K562 (cell line): ENCODE data around the gene TMEM214. TPM values are rescaled to one million over a fixed set of nuclear protein-coding genes. Genes with fewer than 3 reads are reported as not detected.
A peak's percentile ranks its signal among the peaks of the same experiment; 100 is the strongest.

Source experiments
- BDP1 ChIP-seq: IDR thresholded peaks from 3 replicates; pipeline ENCODE4 v1.6.1; 2011; ENCODE audit not compliant: insufficient read length, insufficient read depth
- CCAR2 ChIP-seq: fragments of 200-400 bp; formaldehyde crosslinking; IDR thresholded peaks from 2 replicates; pipeline ENCODE4 v1.6.1; 2017; ENCODE audit warnings: mild to moderate bottlenecking, low read depth, low read length
- CHD1 ChIP-seq: fragments of 200-600 bp; sonication (generic); IDR thresholded peaks from one replicate; pipeline ENCODE4 v1.6.1; 2012; ENCODE audit warnings: mild to moderate bottlenecking, moderate library complexity, low read length, inconsistent platforms
- CTCFL ChIP-seq: IDR thresholded peaks from 2 replicates; pipeline ENCODE4 v1.6.1; 2011; ENCODE audit warnings: borderline replicate concordance, low read depth, mild to moderate bottlenecking, moderate library complexity, low read length; ENCODE audit not compliant: insufficient read depth, poor library complexity, severe bottlenecking
- HNRNPLL ChIP-seq: fragments of 200-400 bp; formaldehyde crosslinking; IDR thresholded peaks from 2 replicates; pipeline ENCODE4 v1.6.1; 2017; ENCODE audit warnings: low read length, low read depth, mild to moderate bottlenecking; ENCODE audit not compliant: poor library complexity, severe bottlenecking
- MAFF ChIP-seq: IDR thresholded peaks from 2 replicates; pipeline ENCODE4 v1.6.1; 2012; ENCODE audit warnings: low read length, improper control_type of control experiment
- MEIS2 ChIP-seq: fragments of 450-650 bp; IDR thresholded peaks from 2 replicates; pipeline ENCODE4 v1.6.1; 2014; ENCODE audit warnings: mild to moderate bottlenecking; ENCODE audit not compliant: partially characterized antibody
- MNT ChIP-seq, 2 experiments: fragments of 450-650 bp; conservative IDR thresholded peaks; 2 replicates each; pipeline ENCODE4 v1.6.1; 2017; ENCODE audit warnings: mild to moderate bottlenecking in 2 of 2, moderate library complexity in 2 of 2
- NCOA6 ChIP-seq: fragments of 450-650 bp; IDR thresholded peaks from 2 replicates; pipeline ENCODE4 v1.6.1; 2017; ENCODE audit warnings: mild to moderate bottlenecking
- NFRKB ChIP-seq: fragments of 450-650 bp; IDR thresholded peaks from 2 replicates; pipeline ENCODE4 v1.6.1; 2016; ENCODE audit warnings: low read depth
- POLR3A ChIP-seq: IDR thresholded peaks from 2 replicates; pipeline ENCODE4 v1.6.1; 2011; ENCODE audit warnings: borderline replicate concordance, mild to moderate bottlenecking, moderate library complexity; ENCODE audit not compliant: insufficient read length, insufficient read depth; ENCODE audit errors: extremely low read depth
- PRDM10 ChIP-seq: fragments of 450-650 bp; IDR thresholded peaks from 2 replicates; pipeline ENCODE4 v1.6.1; 2018; ENCODE audit not compliant: partially characterized antibody
- TEAD2 ChIP-seq: fragments of 450-650 bp; IDR thresholded peaks from 2 replicates; pipeline ENCODE4 v1.6.1; 2016; ENCODE audit warnings: missing genetic modification characterization, control low read depth, missing compliant biosample characterization
- THRAP3 ChIP-seq: fragments of 450-650 bp; IDR thresholded peaks from 2 replicates; pipeline ENCODE4 v1.6.1; 2016; ENCODE audit warnings: mild to moderate bottlenecking, inconsistent platforms, borderline replicate concordance
- UBTF ChIP-seq, 2 experiments: IDR thresholded peaks; 2 replicates each; pipeline ENCODE4 v1.6.1; 2012; ENCODE audit warnings: improper control_type of control experiment in 2 of 2, low read depth in 2 of 2, low read length in 2 of 2, borderline replicate concordance in 1 of 2
- ZBTB43 ChIP-seq: sonication (generic); formaldehyde crosslinking; IDR thresholded peaks from 2 replicates; pipeline ENCODE4 v1.8.0; 2023; ENCODE audit warnings: mild to moderate bottlenecking, missing genetic modification reagents
- ZFPM2 ChIP-seq: fragments of 250-450 bp; sonication (Bioruptor Pico); IDR thresholded peaks from 2 replicates; pipeline ENCODE4 v1.5.1; 2022; ENCODE audit warnings: mild to moderate bottlenecking
- polyA plus RNA-seq, 8 experiments: library from polyadenylated mRNA; depleted of rRNA in 4 of 8; stranded (reverse) in 5 of 8; unstranded in 3 of 8; fragments of >200 nt; fragmentation: Nextera tagmentation in 2 of 8; fragmentation: Illumina TruSeq in 1 of 8; extraction: Ambion mirVana in 2 of 8; extraction: Trizol in 1 of 8; gene quantifications; 2 replicates each; pipeline versions ENCODE4 v1.2.1 to v1.2.3, GENCODE V29; 2011 to 2014; ENCODE audit warnings: inconsistent platforms in 1 of 8, missing spikeins in 1 of 8
- total RNA-seq, 7 experiments: library from RNA; depleted of rRNA in 6 of 7; stranded (reverse); fragments of >200 nt in 6 of 7; fragmentation: Illumina TruSeq in 2 of 7; extraction: Trizol in 2 of 7; gene quantifications; 2 replicates each; pipeline versions ENCODE4 v1.2.1 to v1.2.3, GENCODE V29; 2011 to 2021; ENCODE audit warnings: low replicate concordance in 1 of 7

Gene TMEM214
- total and polyA plus RNA-seq, 9 of the 15 experiments (the other 6 are each of a cell fraction or from before 2014, with no cell fraction given), result 11.4 to 81.4 (median 44.1) TPM

GRCh38 chr2:27003857-27004256, 28.9 kb upstream of the TMEM214 start (continued):
- TF ChIP-seq HNRNPLL (no peak), UBTF (IDR thresholded peaks at IDR 0.05; ENCODE audit: borderline replicate concordance in 1 of 2, low read depth in 2 of 2, low read length in 2 of 2) (no peak), ZBTB43 (no peak), ZFPM2 (no peak), MNT (conservative IDR thresholded peaks at IDR 0.05) (peak in 1 of 2 experiments; percentile 30; a peak in 1 of 4 replicates), NFRKB (no peak), POLR3A (no peak), MEIS2 (peak; percentile 31), TEAD2 (tag) (no peak), BDP1 (no peak), CTCFL (no peak), THRAP3 (no peak), NCOA6 (no peak), CCAR2 (no peak), CHD1 (no peak), MAFF (no peak), PRDM10 (no peak)
